ENCODE results near the gene ANKRD44. TPM values are rescaled to one million over a fixed set of nuclear protein-coding genes. Genes with fewer than 3 reads are reported as not detected.

Gene ANKRD44
- total RNA-seq, 1 donor from 2014 or later = 4.3 TPM

DNA sequence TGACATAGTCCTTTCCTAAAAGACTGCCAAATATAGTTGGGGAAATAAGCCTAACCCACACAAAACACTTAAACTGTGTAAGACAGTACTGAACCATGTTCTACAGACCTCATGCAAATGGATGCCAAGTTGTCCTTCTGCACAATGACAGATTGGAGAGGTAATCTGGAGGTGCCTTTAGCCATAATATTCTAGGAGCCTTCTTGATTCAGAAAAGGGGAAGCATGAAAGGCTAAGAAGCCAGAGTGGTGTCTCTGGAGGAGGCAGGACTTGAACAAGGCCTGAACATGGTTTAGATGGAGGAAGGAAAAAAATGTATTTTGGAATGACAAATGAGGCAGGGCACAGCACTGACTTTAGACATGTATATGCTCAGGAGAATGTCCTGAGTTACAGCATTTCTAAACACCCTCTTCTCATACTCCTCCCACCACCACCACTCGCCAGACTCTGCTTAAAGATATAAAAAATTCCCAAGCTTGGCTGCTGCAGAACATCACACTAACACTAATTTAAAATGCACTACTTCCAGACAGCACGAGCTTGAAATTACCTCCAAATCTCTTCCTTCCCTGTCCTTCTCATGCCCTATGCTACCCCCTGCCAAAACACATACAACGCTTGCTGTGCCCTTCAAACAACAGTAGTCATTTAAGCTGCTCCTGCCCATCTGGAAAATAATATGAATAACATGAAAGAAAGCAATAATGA is 110.4 kb downstream of the ANKRD44 start:
- Histone ChIP-seq H3K36me3 (ENCODE audit: control insufficient read depth, insufficient read depth, low read length) (no peaks in the 10 kb centered on the region), H3K4me3 (ENCODE audit: low read depth, low read length) (no peak overlapping the region), H3K27me3 (ENCODE audit: control insufficient read depth, insufficient read depth, low read length) (no peaks in the 10 kb centered on the region)
- TF ChIP-seq CTCF (IDR thresholded peaks at IDR 0.05; ENCODE audit: insufficient read depth, low read length, poor library complexity, severe bottlenecking) = no peak
- no peak for DNase-seq (ENCODE audit: low read depth)

- Histone ChIP-seq H3K4me3 (ENCODE audit: low read depth, low read length) (no peak overlapping the region), H3K27me3 (ENCODE audit: control insufficient read depth, insufficient read depth, low read length) (no peaks in the 10 kb centered on the region), H3K36me3 (ENCODE audit: control insufficient read depth, insufficient read depth, low read length) (no peaks in the 10 kb centered on the region)
- no peak for DNase-seq (ENCODE audit: low read depth)
- TF ChIP-seq CTCF (IDR thresholded peaks at IDR 0.05; ENCODE audit: insufficient read depth, low read length, poor library complexity, severe bottlenecking) = no peak
These were observed 111.7 kb downstream of the ANKRD44 start for GRCh38 chr2:197198890-197199289.

DNA sequence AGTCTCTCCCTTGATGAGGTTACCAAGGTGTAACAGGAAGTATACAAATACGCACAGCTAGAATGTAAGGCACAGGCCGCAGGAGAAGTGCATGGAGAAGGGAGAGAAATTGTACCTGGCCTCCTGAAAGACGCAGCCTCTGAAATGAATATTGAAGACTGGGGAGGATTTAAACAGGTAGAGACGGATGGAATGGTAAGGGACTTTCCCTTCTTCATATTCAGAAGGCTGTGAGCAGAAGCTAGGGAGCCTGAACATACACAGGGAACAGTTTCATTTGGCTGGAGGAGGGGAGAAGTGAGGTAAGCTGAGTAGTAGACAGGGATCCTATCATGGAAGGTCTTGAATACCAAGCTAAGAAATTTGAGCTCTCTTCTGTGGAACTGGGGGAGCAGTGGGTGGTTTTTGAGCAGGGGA is 112.7 kb downstream of the ANKRD44 start:
- DNase-seq (ENCODE audit: low read depth) = no peak
- TF ChIP-seq CTCF (IDR thresholded peaks at IDR 0.05; ENCODE audit: insufficient read depth, low read length, poor library complexity, severe bottlenecking) = no peak
- H3K4me3 ChIP-seq (ENCODE audit: low read depth, low read length) = no peak overlapping the region
- H3K27me3 ChIP-seq (ENCODE audit: control insufficient read depth, insufficient read depth, low read length) = no peaks in the 10 kb centered on the region
- no peaks in the 10 kb centered on the region for H3K36me3 ChIP-seq (ENCODE audit: control insufficient read depth, insufficient read depth, low read length)

GRCh38 chr2:197196541-197197180 is 113.9 kb downstream of the ANKRD44 start:
- no peak for TF ChIP-seq CTCF (IDR thresholded peaks at IDR 0.05; ENCODE audit: insufficient read depth, low read length, poor library complexity, severe bottlenecking)
- DNase-seq (ENCODE audit: low read depth) = no peak
- H3K4me3 ChIP-seq (ENCODE audit: low read depth, low read length) = no peak overlapping the region

GRCh38 chr2:197195518-197195917 is 115.1 kb downstream of the ANKRD44 start:
- DNase-seq (ENCODE audit: low read depth) = no peak
- Histone ChIP-seq H3K4me3 (ENCODE audit: low read depth, low read length) (no peak overlapping the region), H3K36me3 (ENCODE audit: control insufficient read depth, insufficient read depth, low read length) (no peaks in the 10 kb centered on the region), H3K27me3 (ENCODE audit: control insufficient read depth, insufficient read depth, low read length) (no peaks in the 10 kb centered on the region)
- no peak for TF ChIP-seq CTCF (IDR thresholded peaks at IDR 0.05; ENCODE audit: insufficient read depth, low read length, poor library complexity, severe bottlenecking)

More at GRCh38 chr2:197196541-197197180, 113.9 kb downstream of the ANKRD44 start:
- Histone ChIP-seq H3K36me3 (ENCODE audit: control insufficient read depth, insufficient read depth, low read length) (no peaks in the 10 kb centered on the region), H3K27me3 (ENCODE audit: control insufficient read depth, insufficient read depth, low read length) (no peaks in the 10 kb centered on the region)

Data from kidney epithelial cell (primary cell).